GM11168 (cell line): ENCODE results near the gene CD151.

Experiments used
- in situ Hi-C: fragments of 300-500 bp; cut with MboI; formaldehyde crosslinking; loops from one replicate; pipeline ENCODE4 v1.12.0; 2022; ENCODE audit warnings: low sequenced_read_pairs; ENCODE audit not compliant: unreplicated experiment

Gene CD151

GRCh38 chr11:853682-854448, 21.1 kb downstream of the CD151 start:
- in situ Hi-C loops, result no loop called here

- in situ Hi-C loops, result no loop called here
Observed at GRCh38 chr11:854601-855329, 22.0 kb downstream of the CD151 start.

GRCh38 chr11:855330-855674, 22.6 kb downstream of the CD151 start:
- in situ Hi-C loops, result no loop called here

GRCh38 chr11:855796-856195, 23.0 kb downstream of the CD151 start:
- in situ Hi-C loops, result no loop called here

GRCh38 chr11:856397-856796, 23.6 kb downstream of the CD151 start:
- in situ Hi-C loops, result no loop called here

GRCh38 chr11:858053-858761, 25.5 kb downstream of the CD151 start:
- in situ Hi-C loops, result no loop called here

GRCh38 chr11:858762-859339, 26.1 kb downstream of the CD151 start:
- in situ Hi-C loops, result no loop called here

- in situ Hi-C loops, result no loop called here
Observed at GRCh38 chr11:859394-860131, 26.8 kb downstream of the CD151 start.

- in situ Hi-C loops, result no loop called here
Observed at GRCh38 chr11:860234-861104, 27.7 kb downstream of the CD151 start.

- in situ Hi-C loops, result no loop called here
Observed at GRCh38 chr11:861105-861479, 28.3 kb downstream of the CD151 start.

- in situ Hi-C loops, result no loop called here
Observed at GRCh38 chr11:862081-862661, 29.4 kb downstream of the CD151 start.

- in situ Hi-C loops, result no loop called here
Observed at GRCh38 chr11:862696-863022, 29.9 kb downstream of the CD151 start.

GRCh38 chr11:863023-863909, 30.5 kb downstream of the CD151 start:
- in situ Hi-C loops, result no loop called here

GRCh38 chr11:863910-864827, 31.4 kb downstream of the CD151 start:
- in situ Hi-C loops, result no loop called here

GRCh38 chr11:864898-865297, 32.1 kb downstream of the CD151 start:
- in situ Hi-C loops, result no loop called here

- in situ Hi-C loops, result no loop called here
Observed at GRCh38 chr11:865462-866430, 33.0 kb downstream of the CD151 start.
